ENCODE measurements around the gene TULP4. TPM values are rescaled to one million over a fixed set of nuclear protein-coding genes. Genes with fewer than 3 reads are reported as not detected.

The TULP4 gene
- total and polyA plus RNA-seq, 2 donors (not counting 1 experiment from before 2014, with no cell fraction given), result 12.0 to 90.0 TPM

DNA sequence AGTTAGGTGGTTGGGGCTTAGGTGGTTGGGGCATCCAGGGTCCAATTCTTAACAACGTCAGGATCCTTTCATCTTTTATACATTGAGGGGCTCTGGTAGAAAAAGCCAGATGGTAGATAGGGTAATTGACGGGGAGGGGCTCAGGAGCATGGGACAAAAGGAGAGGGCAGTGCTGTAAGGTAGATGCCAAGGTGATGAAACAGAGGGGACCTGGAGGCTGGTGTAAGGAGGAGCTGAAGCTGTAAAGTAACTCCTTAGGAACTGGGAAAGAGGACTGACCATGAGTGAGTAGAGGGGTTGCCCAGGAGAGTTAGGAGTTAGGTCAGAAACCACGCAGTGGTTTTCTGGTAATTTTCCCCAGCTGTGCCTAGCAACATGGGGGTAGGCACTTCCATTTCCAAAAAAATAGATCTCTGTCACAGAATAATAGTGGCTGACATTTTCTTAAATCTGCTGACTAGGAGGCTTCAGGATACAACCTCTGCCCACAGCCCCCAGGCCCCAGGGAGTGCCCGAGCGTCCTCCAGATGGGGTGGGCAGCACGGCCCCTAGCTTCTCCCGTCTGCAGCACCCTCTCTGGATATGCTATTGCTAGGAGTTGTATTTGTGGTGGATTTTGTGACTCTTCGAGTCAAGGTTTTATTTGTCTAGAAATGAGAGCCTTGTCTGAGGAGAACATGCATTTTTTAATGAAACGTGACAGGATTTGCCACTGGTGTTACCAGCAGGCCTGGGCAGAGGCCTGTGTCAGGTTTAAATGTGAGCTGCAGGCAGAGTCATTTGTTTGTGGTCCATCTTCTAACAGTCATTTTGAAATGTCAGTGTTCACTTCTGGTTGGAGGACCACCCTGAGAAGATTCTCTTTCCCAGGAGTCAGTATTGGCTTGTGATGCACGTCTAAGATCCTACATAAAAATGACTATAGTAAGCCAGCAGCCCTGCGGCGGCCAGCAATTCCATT lies 44.6 kb downstream of the TULP4 start:
- H3K9ac ChIP-seq (ENCODE audit: low read length), result no peak overlapping the region
- H3K9me3 Mint-ChIP-seq (ENCODE audit: insufficient read depth), result no peaks in the 10 kb centered on the region

More for the DNA sequence above, 44.6 kb downstream of the TULP4 start:
- no peak for DNase-seq
- CTCF ChIA-PET, result interaction anchor here (1.1 kb wide), 1 partner anchor 136 kb away, joined by 3 read pairs; no protein-coding TSS in a partner anchor
- Histone ChIP-seq H3K36me3 (replicated peaks in 1 of 2; ENCODE audit: control extremely low read depth in 1 of 2, control insufficient read depth in 1 of 2, extremely low read depth in 1 of 2, insufficient read depth in 2 of 2, low read length in 1 of 2) (peaks cover 0 to 2% of the 10 kb centered on the region in 2 experiments), H3K79me2 (ENCODE audit: control insufficient read depth, insufficient read depth, low read length) (peaks cover 64% of the 10 kb centered on the region), H3K27me3 (replicated peaks in 1 of 4; ENCODE audit: control extremely low read depth in 1 of 4, control insufficient read depth in 3 of 4, insufficient read depth in 4 of 4, low read length in 3 of 4) (no peaks in the 10 kb centered on the region), H3K27ac (ENCODE audit: low read length in 2 of 2) (no peak overlapping the region), H3K4me1 (ENCODE audit: control insufficient read depth in 2 of 2, insufficient read depth in 2 of 2, low read length in 2 of 2) (no peaks in the 10 kb centered on the region), H3K4me3 (ENCODE audit: control extremely low read depth in 1 of 5, extremely low read depth in 1 of 5, insufficient read depth in 1 of 5, low read depth in 2 of 5, low read length in 4 of 5) (no peak overlapping the region), H4K20me1 (ENCODE audit: control insufficient read depth, insufficient read depth, low read length, poor library complexity, severe bottlenecking) (peaks cover 50% of the 10 kb centered on the region), H2AFZ (ENCODE audit: insufficient read depth, low read depth, low read length, poor library complexity, severe bottlenecking) (no peak overlapping the region), H3K4me2 (replicated peaks; ENCODE audit: low read depth, low read length, poor library complexity, severe bottlenecking) (no peak overlapping the region), H3K9me3 (ENCODE audit: control extremely low read depth in 1 of 3, control insufficient read depth in 2 of 3, insufficient read depth in 1 of 3, low read length in 2 of 3) (no peaks in the 10 kb centered on the region)
- no peak overlapping the region for H3K27ac Mint-ChIP-seq
- no peaks in the 10 kb centered on the region for H3K27me3 Mint-ChIP-seq
- ATAC-seq (ENCODE audit: low read depth), result no peak
- intact Hi-C loops (cut with micrococcal nuclease), result no loop called here
- TF ChIP-seq, protein P1, sequence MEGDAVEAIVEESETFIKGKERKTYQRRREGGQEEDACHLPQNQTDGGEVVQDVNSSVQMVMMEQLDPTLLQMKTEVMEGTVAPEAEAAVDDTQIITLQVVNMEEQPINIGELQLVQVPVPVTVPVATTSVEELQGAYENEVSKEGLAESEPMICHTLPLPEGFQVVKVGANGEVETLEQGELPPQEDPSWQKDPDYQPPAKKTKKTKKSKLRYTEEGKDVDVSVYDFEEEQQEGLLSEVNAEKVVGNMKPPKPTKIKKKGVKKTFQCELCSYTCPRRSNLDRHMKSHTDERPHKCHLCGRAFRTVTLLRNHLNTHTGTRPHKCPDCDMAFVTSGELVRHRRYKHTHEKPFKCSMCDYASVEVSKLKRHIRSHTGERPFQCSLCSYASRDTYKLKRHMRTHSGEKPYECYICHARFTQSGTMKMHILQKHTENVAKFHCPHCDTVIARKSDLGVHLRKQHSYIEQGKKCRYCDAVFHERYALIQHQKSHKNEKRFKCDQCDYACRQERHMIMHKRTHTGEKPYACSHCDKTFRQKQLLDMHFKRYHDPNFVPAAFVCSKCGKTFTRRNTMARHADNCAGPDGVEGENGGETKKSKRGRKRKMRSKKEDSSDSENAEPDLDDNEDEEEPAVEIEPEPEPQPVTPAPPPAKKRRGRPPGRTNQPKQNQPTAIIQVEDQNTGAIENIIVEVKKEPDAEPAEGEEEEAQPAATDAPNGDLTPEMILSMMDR (IDR thresholded peaks at IDR 0.05), result no peak
- TF ChIP-seq EZH2 (IDR thresholded peaks at IDR 0.05; ENCODE audit: borderline replicate concordance, insufficient read depth, low read depth, low read length, poor library complexity, severe bottlenecking), result no peak
- H3K4me3 Mint-ChIP-seq, result no peak overlapping the region
- WGBS (ENCODE audit: insufficient coverage), result 95% methylated on average over 8 of the region's 12 CpGs
- peaks cover 35% of the 10 kb centered on the region for H3K4me1 Mint-ChIP-seq
- POLR2A ChIA-PET, result no interaction called here
